NCI-H2081 treated with DMSO at 0.1 percent for 48 hours (cell line): Measurements from ENCODE around the gene DIRAS2.

Experiments used
- DNase-seq: peaks from one replicate; lab custom pipeline; 2025; lab: John Stamatoyannopoulos, UW

Gene DIRAS2

GRCh38 chr9:90612957-90613356 is 29.7 kb downstream of the DIRAS2 start:
- DNase-seq = no peak

DNA sequence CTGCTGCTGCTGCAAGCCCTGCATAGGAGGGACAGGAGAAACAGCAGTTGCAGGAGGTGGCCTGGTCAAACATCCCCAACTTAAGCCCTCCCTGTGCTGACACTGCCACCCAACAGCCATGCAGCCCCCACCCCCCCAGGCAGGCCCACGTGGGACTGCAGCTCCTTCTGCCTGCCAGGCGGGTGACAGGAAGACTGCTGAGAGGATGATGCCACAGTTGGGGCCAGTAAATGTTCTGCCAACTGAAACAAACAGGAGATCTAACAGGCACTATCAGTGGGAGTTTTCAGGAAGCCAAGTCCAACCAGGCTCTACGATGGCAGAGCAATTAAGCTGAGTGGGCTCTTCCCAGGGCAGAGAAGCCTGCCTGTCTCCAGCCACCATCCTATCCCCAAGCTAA is 31.1 kb downstream of the DIRAS2 start:
- no peak for DNase-seq

- no peak for DNase-seq
Measured at GRCh38 chr9:90611121-90611520, 31.5 kb downstream of the DIRAS2 start.

GRCh38 chr9:90607701-90608516 is 34.7 kb downstream of the DIRAS2 start:
- no peak for DNase-seq

DNA sequence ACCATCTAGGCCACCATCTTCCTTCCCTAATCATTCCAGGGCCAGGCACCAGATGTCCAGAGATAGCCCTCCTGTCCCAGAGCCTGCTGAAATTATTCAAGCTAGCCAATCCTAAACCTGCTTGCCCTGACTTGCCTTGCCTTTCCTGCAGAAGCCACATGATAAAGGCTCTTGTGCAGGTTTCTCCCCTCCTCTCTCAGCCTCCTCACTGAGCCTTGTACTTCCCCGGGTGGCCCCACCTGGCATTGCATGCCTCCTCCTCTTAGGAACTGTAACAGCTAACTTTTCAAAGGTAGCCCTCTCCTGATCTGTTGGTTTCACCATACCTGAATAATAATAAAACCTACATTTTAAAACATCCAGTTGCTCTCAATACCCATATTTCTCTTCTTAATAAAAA is 42.6 kb downstream of the DIRAS2 start:
- no peak for DNase-seq

- DNase-seq = no peak
Measured at GRCh38 chr9:90598191-90598590, 44.4 kb downstream of the DIRAS2 start.

DNA sequence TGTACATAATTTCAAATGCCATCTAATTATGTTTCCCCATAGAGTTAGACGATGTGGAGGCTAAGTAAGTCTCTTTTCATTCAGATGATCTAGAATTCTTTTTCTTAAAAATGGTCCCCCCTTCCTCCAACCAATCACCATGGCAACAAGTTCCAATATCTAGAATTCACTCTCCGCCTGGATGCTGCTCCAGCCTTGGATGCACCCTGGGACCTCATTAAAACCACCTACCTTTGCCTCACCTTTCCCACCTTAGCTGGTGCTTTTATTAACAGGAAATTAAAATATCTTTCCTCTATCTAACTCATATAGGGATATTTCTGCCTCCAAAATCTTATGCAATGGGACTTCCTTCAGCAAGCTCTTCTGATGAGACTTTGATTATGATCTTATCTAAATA is 49.0 kb downstream of the DIRAS2 start:
- no peak for DNase-seq

DNA sequence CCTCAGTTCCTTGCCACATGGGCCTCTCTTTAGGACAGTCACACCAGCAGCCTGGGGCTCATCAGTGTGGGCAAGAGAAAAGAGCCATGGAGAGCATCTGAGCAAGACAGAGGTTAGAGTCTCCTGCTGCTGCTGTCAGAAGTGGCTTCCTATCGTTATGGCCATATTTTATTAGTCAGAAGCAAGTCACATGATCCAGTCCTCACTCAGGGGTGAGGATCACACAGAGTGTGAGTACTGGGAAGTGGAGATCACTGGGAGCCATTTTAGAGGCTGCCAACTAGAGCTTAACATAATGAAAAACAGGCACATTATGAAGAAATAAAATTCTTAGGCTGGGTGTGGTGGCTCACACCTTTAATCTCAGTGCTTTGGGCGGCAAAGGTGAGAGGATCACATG is 62.0 kb downstream of the DIRAS2 start:
- no peak for DNase-seq

DNA sequence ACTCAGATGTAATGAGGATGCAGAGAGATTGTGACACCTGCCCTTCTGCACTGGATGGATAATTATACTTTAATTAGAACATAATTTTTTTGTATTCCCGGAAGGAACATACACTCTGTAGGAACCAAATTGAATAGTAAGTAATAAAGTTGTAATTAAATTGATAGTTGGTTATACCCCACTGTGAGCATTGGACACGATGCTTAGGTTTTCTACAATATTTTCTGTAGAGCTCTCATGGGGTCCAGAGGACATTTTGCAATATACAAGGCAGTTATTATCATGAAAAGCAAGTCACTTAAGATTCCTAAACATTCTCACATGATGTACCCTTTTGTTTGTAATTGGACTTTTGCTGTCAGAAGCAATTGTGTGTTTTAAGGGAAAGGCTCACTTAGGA is 63.4 kb downstream of the DIRAS2 start:
- DNase-seq = no peak

GRCh38 chr9:90578126-90578815 is 64.4 kb downstream of the DIRAS2 start:
- no peak for DNase-seq

DNA sequence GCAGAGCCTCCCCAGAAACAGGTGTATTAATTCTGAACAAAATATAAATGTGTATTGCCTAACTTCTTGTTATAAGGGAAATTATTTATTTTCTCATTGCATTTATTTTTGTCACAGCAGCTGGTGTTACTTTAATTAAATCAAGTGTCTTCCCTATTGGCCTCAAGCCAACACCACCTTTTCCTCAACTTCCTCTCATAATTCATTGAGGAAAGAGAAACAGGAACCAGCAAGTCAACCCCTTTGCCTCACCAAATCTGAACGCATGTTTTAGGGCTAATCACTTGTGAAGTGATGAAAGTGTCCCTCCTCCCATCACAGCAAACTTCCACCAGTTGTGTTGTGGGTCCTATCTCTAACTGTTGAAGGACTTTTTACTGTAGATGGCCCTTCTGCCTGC is 73.1 kb downstream of the DIRAS2 start:
- no peak for DNase-seq

GRCh38 chr9:90568667-90569066 is 74.0 kb downstream of the DIRAS2 start:
- DNase-seq = no peak

DNA sequence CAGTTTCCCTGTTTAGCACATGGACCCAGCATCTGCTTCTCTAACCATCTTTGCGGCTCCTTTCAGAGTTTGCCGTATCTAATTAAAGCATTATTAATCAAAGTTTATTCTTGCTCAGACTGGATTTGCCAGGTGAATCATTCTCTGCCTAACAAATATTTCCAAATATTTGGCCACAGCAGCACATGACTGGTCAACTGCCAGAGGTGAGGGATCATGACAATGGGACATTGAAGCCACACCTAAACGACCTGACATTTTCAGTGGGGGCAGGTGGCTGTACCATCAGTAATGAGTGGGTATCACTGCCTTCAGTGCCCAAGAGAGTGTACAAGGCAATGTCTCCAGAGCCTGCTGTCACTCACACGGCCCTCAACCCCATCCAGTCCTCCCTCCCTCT is 80.4 kb downstream of the DIRAS2 start:
- DNase-seq = no peak
